NT2/D1 (cell line): ENCODE measurements around the gene AKT3.

Source experiments
- DNase-seq: peaks from one replicate; pipeline ENCODE4 v3.0.0-alpha.2; 2011; ENCODE audit warnings: low read depth, low spot score
- H3K27me3 ChIP-seq: 2 replicates; pipeline ENCODE4 v1.6.0; 2011; ENCODE audit warnings: mild to moderate bottlenecking; ENCODE audit not compliant: insufficient read length, insufficient read depth
- H3K36me3 ChIP-seq: 2 replicates; pipeline ENCODE4 v1.6.1; 2011; ENCODE audit warnings: mild to moderate bottlenecking, low read length, mixed read lengths; ENCODE audit not compliant: insufficient read depth, insufficient read length
- H3K4me1 ChIP-seq: 2 replicates; pipeline ENCODE4 v1.5.1; 2011; ENCODE audit not compliant: insufficient read depth, insufficient read length
- H3K4me3 ChIP-seq: 2 replicates; pipeline ENCODE4 v1.5.1; 2011; ENCODE audit warnings: low read depth; ENCODE audit not compliant: insufficient read length
- H3K9ac ChIP-seq: 2 replicates; pipeline ENCODE4 v1.6.0; 2011; ENCODE audit warnings: low read depth; ENCODE audit not compliant: insufficient read length
- H3K9me3 ChIP-seq: 2 replicates; pipeline ENCODE4 v1.5.1; 2011; ENCODE audit warnings: mild to moderate bottlenecking, low read length; ENCODE audit not compliant: insufficient read depth
- SUZ12 ChIP-seq: IDR thresholded peaks from 2 replicates; pipeline ENCODE4 v1.6.1; 2011; ENCODE audit not compliant: insufficient read length, insufficient read depth; ENCODE audit errors: extremely low read depth
- YY1 ChIP-seq: IDR thresholded peaks from 2 replicates; pipeline ENCODE4 v1.6.1; 2011; ENCODE audit not compliant: insufficient read length, insufficient read depth
- ZNF274 ChIP-seq: IDR thresholded peaks from 2 replicates; pipeline ENCODE4 v1.6.1; 2011; ENCODE audit warnings: mild to moderate bottlenecking, low read depth, low read length

Gene AKT3

GRCh38 chr1:243499248-243499647, 350.8 kb downstream of the AKT3 start:
- Histone ChIP-seq H3K9ac (no peak overlapping the region), H3K9me3 (no peaks in the 10 kb centered on the region), H3K36me3 (peaks cover under 1% of the 10 kb centered on the region), H3K27me3 (no peaks in the 10 kb centered on the region), H3K4me3 (no peak overlapping the region), H3K4me1 (peaks cover 16% of the 10 kb centered on the region)
- no peak for TF ChIP-seq YY1
- no peak for TF ChIP-seq SUZ12
- TF ChIP-seq ZNF274 = no peak
- DNase-seq = no peak

- Histone ChIP-seq H3K4me1 (peaks cover 18% of the 10 kb centered on the region), H3K27me3 (no peaks in the 10 kb centered on the region), H3K36me3 (no peaks in the 10 kb centered on the region), H3K4me3 (no peak overlapping the region), H3K9me3 (no peaks in the 10 kb centered on the region), H3K9ac (no peak overlapping the region)
- no peak for TF ChIP-seq YY1
- no peak for TF ChIP-seq ZNF274
- TF ChIP-seq SUZ12 = no peak
- no peak for DNase-seq
Observed at GRCh38 chr1:243497939-243498681, 351.9 kb downstream of the AKT3 start.

GRCh38 chr1:243496806-243497205, 353.2 kb downstream of the AKT3 start:
- Histone ChIP-seq H3K27me3 (no peaks in the 10 kb centered on the region), H3K9ac (no peak overlapping the region), H3K9me3 (no peaks in the 10 kb centered on the region), H3K4me1 (peaks cover 20% of the 10 kb centered on the region), H3K36me3 (no peaks in the 10 kb centered on the region), H3K4me3 (no peak overlapping the region)
- DNase-seq = no peak
- no peak for TF ChIP-seq YY1
- no peak for TF ChIP-seq SUZ12
- TF ChIP-seq ZNF274 = no peak

- H3K4me3 ChIP-seq = no peak overlapping the region
- DNase-seq = no peak
Observed at GRCh38 chr1:243496187-243496646, 353.8 kb downstream of the AKT3 start.

GRCh38 chr1:243495442-243496186, 354.4 kb downstream of the AKT3 start:
- Histone ChIP-seq H3K4me1 (peaks cover 25% of the 10 kb centered on the region), H3K36me3 (no peaks in the 10 kb centered on the region), H3K9ac (no peak overlapping the region), H3K4me3 (no peak overlapping the region), H3K27me3 (no peaks in the 10 kb centered on the region), H3K9me3 (no peaks in the 10 kb centered on the region)
- no peak for DNase-seq
- no peak for TF ChIP-seq ZNF274
- TF ChIP-seq YY1 = no peak
- TF ChIP-seq SUZ12 = no peak

More at GRCh38 chr1:243496187-243496646, 353.8 kb downstream of the AKT3 start:
- Histone ChIP-seq H3K4me1 (peaks cover 22% of the 10 kb centered on the region), H3K9me3 (no peaks in the 10 kb centered on the region), H3K9ac (no peak overlapping the region), H3K27me3 (no peaks in the 10 kb centered on the region), H3K36me3 (no peaks in the 10 kb centered on the region)
- TF ChIP-seq YY1 (no peak), ZNF274 (no peak), SUZ12 (no peak)

- H3K9ac ChIP-seq = no peak overlapping the region
- DNase-seq = no peak
- TF ChIP-seq ZNF274 (no peak), YY1 (no peak), SUZ12 (no peak)
- peaks cover 32% of the 10 kb centered on the region for H3K4me1 ChIP-seq
- no peak overlapping the region for H3K4me3 ChIP-seq
- H3K36me3 ChIP-seq = no peaks in the 10 kb centered on the region
- H3K27me3 ChIP-seq = no peaks in the 10 kb centered on the region
- H3K9me3 ChIP-seq = no peaks in the 10 kb centered on the region
Observed at GRCh38 chr1:243494741-243495431, 355.2 kb downstream of the AKT3 start.
